Transverse colon (tissue), 3 donors: ENCODE results near the gene SEPTIN8.

Experiments used
- POLR2A ChIP-seq: fragments of 450-650 bp; IDR thresholded peaks from one replicate; pipeline ENCODE4 v1.6.1; 2016; ENCODE audit warnings: antibody characterized with exemption, mild to moderate bottlenecking, moderate library complexity
- TF ChIP-seq, protein P1 (sequence below), 5 experiments: fragments of 200-600 bp in 3 of 5; fragments of 450-650 bp in 2 of 5; sonication (generic) in 3 of 5; IDR thresholded peaks; 1 replicate in 2 of 5; 2 replicates in 3 of 5; pipeline ENCODE4 v1.5.1; 2016 to 2017; ENCODE audit warnings: antibody characterized with exemption in 5 of 5, inconsistent platforms in 3 of 5, mild to moderate bottlenecking in 2 of 5, moderate library complexity in 1 of 5

DNA sequence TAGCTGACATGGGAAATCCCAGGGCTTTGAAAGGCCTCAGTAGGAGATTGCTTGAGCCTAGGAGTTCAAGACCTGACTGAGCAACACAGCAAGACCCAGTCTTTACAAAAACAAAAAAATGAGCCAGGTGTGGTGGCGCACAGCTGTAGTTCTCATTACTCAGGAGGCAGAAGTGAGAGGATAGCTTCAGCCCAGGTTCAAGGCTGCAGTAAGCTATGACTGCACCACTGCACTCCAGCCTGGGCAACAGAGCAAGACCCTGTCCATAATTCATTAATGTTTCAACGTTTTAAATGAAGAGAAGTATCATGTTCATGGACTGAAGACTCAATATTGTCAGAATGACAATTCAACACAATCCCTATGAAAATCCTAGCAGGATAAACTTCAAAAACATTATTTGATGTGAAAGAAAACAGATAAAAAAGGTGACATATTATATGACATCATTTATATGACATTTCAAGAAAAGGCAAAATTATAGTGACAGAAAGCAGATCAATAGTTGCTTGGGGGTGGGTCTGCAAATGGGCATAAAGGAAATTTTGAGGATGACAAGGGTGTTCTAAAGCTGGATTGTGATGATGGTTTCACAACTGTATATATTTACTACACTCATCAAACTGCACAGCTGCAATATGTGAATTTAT lies 43.4 kb downstream of the SEPTIN8 start:
- TF ChIP-seq, protein P1, sequence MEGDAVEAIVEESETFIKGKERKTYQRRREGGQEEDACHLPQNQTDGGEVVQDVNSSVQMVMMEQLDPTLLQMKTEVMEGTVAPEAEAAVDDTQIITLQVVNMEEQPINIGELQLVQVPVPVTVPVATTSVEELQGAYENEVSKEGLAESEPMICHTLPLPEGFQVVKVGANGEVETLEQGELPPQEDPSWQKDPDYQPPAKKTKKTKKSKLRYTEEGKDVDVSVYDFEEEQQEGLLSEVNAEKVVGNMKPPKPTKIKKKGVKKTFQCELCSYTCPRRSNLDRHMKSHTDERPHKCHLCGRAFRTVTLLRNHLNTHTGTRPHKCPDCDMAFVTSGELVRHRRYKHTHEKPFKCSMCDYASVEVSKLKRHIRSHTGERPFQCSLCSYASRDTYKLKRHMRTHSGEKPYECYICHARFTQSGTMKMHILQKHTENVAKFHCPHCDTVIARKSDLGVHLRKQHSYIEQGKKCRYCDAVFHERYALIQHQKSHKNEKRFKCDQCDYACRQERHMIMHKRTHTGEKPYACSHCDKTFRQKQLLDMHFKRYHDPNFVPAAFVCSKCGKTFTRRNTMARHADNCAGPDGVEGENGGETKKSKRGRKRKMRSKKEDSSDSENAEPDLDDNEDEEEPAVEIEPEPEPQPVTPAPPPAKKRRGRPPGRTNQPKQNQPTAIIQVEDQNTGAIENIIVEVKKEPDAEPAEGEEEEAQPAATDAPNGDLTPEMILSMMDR (IDR thresholded peaks at IDR 0.05) = no peak
- no peak for TF ChIP-seq POLR2A
